HEK293T (cell line): ENCODE results near the gene CACNA1C.

Experiments used
- ARNT ChIP-seq: fragments of 450-650 bp; IDR thresholded peaks from 2 replicates; pipeline ENCODE4 v1.6.1; 2017; ENCODE audit warnings: mild to moderate bottlenecking
- BHLHE40 ChIP-seq: fragments of 450-650 bp; IDR thresholded peaks from 2 replicates; pipeline ENCODE4 v1.6.1; 2016; ENCODE audit warnings: mild to moderate bottlenecking, moderate library complexity, borderline replicate concordance
- CTBP1 ChIP-seq: fragments of 450-650 bp; IDR thresholded peaks from 2 replicates; pipeline ENCODE4 v1.6.1; 2016; ENCODE audit warnings: borderline replicate concordance
- ELF4 ChIP-seq: fragments of 450-650 bp; IDR thresholded peaks from 2 replicates; pipeline ENCODE4 v1.6.1; 2017; ENCODE audit warnings: antibody characterized with exemption
- FOXA1 ChIP-seq: fragments of 450-650 bp; IDR thresholded peaks from 2 replicates; pipeline ENCODE4 v1.6.1; 2016; ENCODE audit warnings: mild to moderate bottlenecking
- FOXK2 ChIP-seq: fragments of 450-650 bp; IDR thresholded peaks from 2 replicates; pipeline ENCODE4 v1.6.1; 2016; ENCODE audit warnings: mild to moderate bottlenecking
- FOXM1 ChIP-seq: fragments of 450-650 bp; IDR thresholded peaks from 2 replicates; pipeline ENCODE4 v1.6.1; 2017; ENCODE audit warnings: mild to moderate bottlenecking, borderline replicate concordance
- L3MBTL2 ChIP-seq: fragments of 450-650 bp; conservative IDR thresholded peaks from 2 replicates; pipeline ENCODE4 v1.6.1; 2016; ENCODE audit warnings: mild to moderate bottlenecking
- LEF1 ChIP-seq: fragments of 450-650 bp; IDR thresholded peaks from 2 replicates; pipeline ENCODE4 v1.6.1; 2017; ENCODE audit warnings: mild to moderate bottlenecking, borderline replicate concordance
- NFRKB ChIP-seq: fragments of 450-650 bp; IDR thresholded peaks from 2 replicates; pipeline ENCODE4 v1.6.1; 2016; ENCODE audit warnings: mild to moderate bottlenecking, moderate library complexity
- SP1 ChIP-seq: fragments of 450-650 bp; IDR thresholded peaks from 2 replicates; pipeline ENCODE4 v1.6.1; 2017
- SUZ12 ChIP-seq: fragments of 450-650 bp; IDR thresholded peaks from 2 replicates; pipeline ENCODE4 v1.6.1; 2016; ENCODE audit warnings: mild to moderate bottlenecking
- ZNF384 ChIP-seq: fragments of 450-650 bp; IDR thresholded peaks from 2 replicates; pipeline ENCODE4 v1.6.1; 2016
- TF ChIP-seq, protein P1 (sequence below): fragments of 450-650 bp; IDR thresholded peaks from 2 replicates; pipeline ENCODE4 v1.6.1; 2016

DNA sequence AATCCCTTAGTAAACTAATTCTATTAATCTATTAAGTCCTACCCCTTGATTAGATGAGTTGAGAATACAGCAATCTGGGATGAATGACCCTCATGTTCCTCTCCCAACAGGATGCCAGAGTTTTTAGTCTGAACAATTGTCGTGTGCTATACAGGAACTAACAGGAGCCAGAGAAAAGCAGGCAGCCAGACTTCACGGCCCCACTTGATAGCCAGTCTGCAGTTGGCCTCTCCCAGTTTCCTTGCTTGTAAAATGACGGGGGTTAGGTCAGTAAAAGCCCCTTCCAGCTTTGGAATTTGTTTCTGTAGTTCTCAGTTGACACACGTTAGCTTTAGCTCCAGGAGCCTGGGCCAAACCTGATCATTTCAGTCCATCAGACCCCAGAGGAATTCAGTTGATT, 475.2 kb downstream of the CACNA1C start:
- no peak for TF ChIP-seq BHLHE40
- no peak for TF ChIP-seq SP1
- no peak for TF ChIP-seq FOXK2
- TF ChIP-seq NFRKB = no peak
- TF ChIP-seq FOXM1 = no peak
- no peak for TF ChIP-seq L3MBTL2
- TF ChIP-seq ZNF384 = no peak
- no peak for TF ChIP-seq SUZ12
- no peak for TF ChIP-seq FOXA1
- no peak for TF ChIP-seq ARNT
- TF ChIP-seq, protein P1, sequence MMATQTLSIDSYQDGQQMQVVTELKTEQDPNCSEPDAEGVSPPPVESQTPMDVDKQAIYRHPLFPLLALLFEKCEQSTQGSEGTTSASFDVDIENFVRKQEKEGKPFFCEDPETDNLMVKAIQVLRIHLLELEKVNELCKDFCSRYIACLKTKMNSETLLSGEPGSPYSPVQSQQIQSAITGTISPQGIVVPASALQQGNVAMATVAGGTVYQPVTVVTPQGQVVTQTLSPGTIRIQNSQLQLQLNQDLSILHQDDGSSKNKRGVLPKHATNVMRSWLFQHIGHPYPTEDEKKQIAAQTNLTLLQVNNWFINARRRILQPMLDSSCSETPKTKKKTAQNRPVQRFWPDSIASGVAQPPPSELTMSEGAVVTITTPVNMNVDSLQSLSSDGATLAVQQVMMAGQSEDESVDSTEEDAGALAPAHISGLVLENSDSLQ = no peak
- TF ChIP-seq ELF4 = no peak
- no peak for TF ChIP-seq LEF1
- TF ChIP-seq CTBP1 = no peak
